Prostate gland (tissue), 2 donors: Measurements from ENCODE around the gene EFCAB14. TPM values are rescaled to one million over a fixed set of nuclear protein-coding genes. Genes with fewer than 3 reads are reported as not detected.

Source experiments
- DNase-seq: peaks from one replicate; pipeline ENCODE4 v3.0.0-alpha.2; 2019; ENCODE audit warnings: low spot score
- H3K27ac ChIP-seq, 2 donors: fragments of 200-600 bp; sonication (generic); 2 replicates each; pipeline ENCODE4 v1.5.1; 2017 to 2019
- H3K27me3 ChIP-seq: fragments of 200-600 bp; sonication (generic); replicated peaks from 2 replicates; pipeline ENCODE4 v1.5.1; 2019; ENCODE audit not compliant: insufficient read depth
- H3K36me3 ChIP-seq, 2 donors: fragments of 200-600 bp; sonication (generic); 1 replicate in 1 of 2; 2 replicates in 1 of 2; pipeline versions ENCODE4 v1.5.1 to v1.8.1; 2017 to 2019
- H3K4me1 ChIP-seq: fragments of 200-600 bp; sonication (generic); replicated peaks from 2 replicates; pipeline ENCODE4 v1.5.1; 2019
- H3K4me3 ChIP-seq, 2 donors: fragments of 200-600 bp; sonication (generic); 2 replicates each; pipeline ENCODE4 v1.5.1; 2017 to 2019
- H3K9me3 ChIP-seq: fragments of 200-600 bp; sonication (generic); 2 replicates; pipeline ENCODE4 v1.5.1; 2017
- POLR2A ChIP-seq: fragments of 450-650 bp; IDR thresholded peaks from one replicate; pipeline ENCODE4 v1.6.1; 2016; ENCODE audit warnings: antibody characterized with exemption, mild to moderate bottlenecking
- POLR2AphosphoS5 ChIP-seq: sonication (generic); formaldehyde crosslinking; IDR thresholded peaks from one replicate; pipeline ENCODE4 v1.6.1; 2017; ENCODE audit warnings: antibody characterized with exemption
- WGBS: methylation state at CpG from one replicate; pipeline ENCODE4 v1.1.5; 2018; 5-methylcytosine and 5-hydroxymethylcytosine counted together
- intact Hi-C: fragments of 100-400 bp; cut with DNase I; formaldehyde crosslinking; loops from one replicate; pipeline ENCODE4 v1.14.2; 2022
- total RNA-seq, 2 donors: library from RNA; depleted of rRNA; stranded (reverse); fragments of >200 nt; gene quantifications; one replicate each; pipeline ENCODE4 v1.1.0, GENCODE V29; 2016
- TF ChIP-seq, protein P1 (sequence below), 4 experiments: fragments of 200-600 bp in 2 of 4; fragments of 450-650 bp in 2 of 4; sonication (generic) in 2 of 4; IDR thresholded peaks; 1 replicate in 3 of 4; 2 replicates in 1 of 4; pipeline ENCODE4 v1.5.1; 2016 to 2019; ENCODE audit warnings: antibody characterized with exemption in 4 of 4, mild to moderate bottlenecking in 2 of 4, moderate library complexity in 2 of 4

Gene EFCAB14
- total RNA-seq, 2 donors from 2014 or later, result 99.9 to 116 TPM

DNA sequence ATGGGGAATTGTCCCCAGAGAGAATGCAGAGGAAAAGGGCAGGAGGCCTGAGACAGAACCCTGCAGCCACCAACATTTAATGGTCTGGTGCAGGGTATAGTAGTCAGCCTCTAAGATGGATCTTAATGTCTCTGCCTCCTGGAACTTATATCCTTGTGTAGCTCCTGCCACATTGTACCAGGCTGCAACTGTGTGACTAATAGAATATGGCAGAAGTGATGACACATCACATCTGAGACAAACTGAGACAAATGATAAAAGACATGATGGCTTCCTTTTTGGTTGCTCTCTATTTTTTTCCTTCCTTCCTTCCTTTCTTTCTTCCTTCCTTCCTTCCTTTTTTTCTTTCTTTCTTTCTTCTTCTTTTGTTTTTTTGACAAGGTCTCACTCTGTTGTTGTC is 42.8 kb upstream of the EFCAB14 start:
- no peak overlapping the region for H3K4me3 ChIP-seq
- no peak overlapping the region for H3K27ac ChIP-seq
- intact Hi-C loops, result no loop called here
- TF ChIP-seq POLR2AphosphoS5 (no peak), POLR2A (no peak)
- TF ChIP-seq, protein P1, sequence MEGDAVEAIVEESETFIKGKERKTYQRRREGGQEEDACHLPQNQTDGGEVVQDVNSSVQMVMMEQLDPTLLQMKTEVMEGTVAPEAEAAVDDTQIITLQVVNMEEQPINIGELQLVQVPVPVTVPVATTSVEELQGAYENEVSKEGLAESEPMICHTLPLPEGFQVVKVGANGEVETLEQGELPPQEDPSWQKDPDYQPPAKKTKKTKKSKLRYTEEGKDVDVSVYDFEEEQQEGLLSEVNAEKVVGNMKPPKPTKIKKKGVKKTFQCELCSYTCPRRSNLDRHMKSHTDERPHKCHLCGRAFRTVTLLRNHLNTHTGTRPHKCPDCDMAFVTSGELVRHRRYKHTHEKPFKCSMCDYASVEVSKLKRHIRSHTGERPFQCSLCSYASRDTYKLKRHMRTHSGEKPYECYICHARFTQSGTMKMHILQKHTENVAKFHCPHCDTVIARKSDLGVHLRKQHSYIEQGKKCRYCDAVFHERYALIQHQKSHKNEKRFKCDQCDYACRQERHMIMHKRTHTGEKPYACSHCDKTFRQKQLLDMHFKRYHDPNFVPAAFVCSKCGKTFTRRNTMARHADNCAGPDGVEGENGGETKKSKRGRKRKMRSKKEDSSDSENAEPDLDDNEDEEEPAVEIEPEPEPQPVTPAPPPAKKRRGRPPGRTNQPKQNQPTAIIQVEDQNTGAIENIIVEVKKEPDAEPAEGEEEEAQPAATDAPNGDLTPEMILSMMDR (IDR thresholded peaks at IDR 0.05), result no peak
- H3K9me3 ChIP-seq, result no peaks in the 10 kb centered on the region
- no peak for DNase-seq
- no peaks in the 10 kb centered on the region for H3K27me3 ChIP-seq
- H3K4me1 ChIP-seq, result peaks cover 7% of the 10 kb centered on the region
- H3K36me3 ChIP-seq, result no peaks in the 10 kb centered on the region

DNA sequence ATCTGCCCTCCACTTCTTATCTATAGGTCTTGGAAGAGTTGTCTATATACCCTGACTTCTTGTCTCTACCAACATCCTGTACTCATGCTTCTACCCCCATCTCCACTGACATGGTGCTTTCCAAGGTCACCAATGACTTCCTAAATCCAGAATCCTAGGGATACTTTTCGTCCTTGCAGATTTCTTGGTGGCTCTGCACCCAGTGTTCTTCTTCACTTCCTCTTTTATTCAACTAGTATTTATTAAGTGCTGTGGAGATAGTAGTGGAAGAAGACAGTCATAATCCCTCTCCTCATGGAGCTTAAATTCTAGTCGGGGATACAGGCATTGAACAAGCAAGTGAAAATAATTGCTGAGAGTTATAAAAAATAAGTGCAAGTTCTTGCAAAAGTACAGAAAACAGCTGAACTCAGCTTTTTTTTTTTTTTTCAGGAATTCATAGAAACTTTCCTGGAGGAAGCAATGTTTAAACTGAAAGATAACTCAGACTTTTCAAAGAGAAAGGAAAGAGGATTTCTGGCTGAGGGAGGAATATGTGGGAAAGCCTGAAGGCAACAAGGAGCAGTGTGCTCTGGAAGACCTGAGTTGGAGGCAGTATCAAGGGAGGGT is 41.7 kb upstream of the EFCAB14 start:
- Histone ChIP-seq H3K4me3 (no peak overlapping the region), H3K27me3 (no peaks in the 10 kb centered on the region), H3K27ac (no peak overlapping the region), H3K9me3 (no peaks in the 10 kb centered on the region), H3K4me1 (peaks cover 7% of the 10 kb centered on the region), H3K36me3 (no peaks in the 10 kb centered on the region)
- TF ChIP-seq POLR2AphosphoS5, result no peak
- TF ChIP-seq, protein P1 (IDR thresholded peaks at IDR 0.05), result no peak
- no peak for DNase-seq
- intact Hi-C loops, result no loop called here
- 75% methylated on average over 2 of the region's 2 CpGs for WGBS

DNA sequence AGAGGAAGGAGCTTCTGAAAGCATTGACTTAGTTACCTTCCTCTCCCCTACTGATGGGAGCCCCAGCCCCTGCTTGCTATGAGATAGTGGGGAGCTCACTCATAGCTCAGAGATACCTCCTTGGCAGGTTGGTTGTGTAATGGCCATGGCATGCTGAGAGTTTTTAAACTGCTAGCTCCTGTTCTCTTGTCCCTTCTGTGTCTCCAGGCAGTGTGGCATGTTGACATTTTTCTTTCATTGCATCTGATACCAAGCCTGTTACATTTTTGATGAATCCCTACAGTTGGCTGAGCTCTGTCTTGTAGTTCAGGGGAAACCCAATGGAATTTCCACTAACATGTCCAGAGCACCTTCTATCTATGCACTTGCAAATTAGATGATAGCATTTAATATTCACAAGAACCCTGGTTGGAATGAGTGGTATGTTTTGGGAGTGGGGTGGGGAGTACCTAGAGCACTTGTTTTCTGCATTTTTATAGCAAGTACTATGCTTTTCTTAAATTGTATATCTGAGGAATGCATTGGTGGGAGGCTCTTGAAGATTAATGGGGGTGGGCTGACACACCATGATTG is 39.1 kb upstream of the EFCAB14 start:
- no peak overlapping the region for H3K4me3 ChIP-seq
- no peak for DNase-seq
- intact Hi-C loops, result no loop called here
- H3K27me3 ChIP-seq, result no peaks in the 10 kb centered on the region
- peaks cover 7% of the 10 kb centered on the region for H3K4me1 ChIP-seq
- no peaks in the 10 kb centered on the region for H3K36me3 ChIP-seq
- TF ChIP-seq POLR2AphosphoS5 (no peak), POLR2A (no peak)
- TF ChIP-seq, protein P1 (IDR thresholded peaks at IDR 0.05), result no peak
- no peaks in the 10 kb centered on the region for H3K9me3 ChIP-seq
- H3K27ac ChIP-seq, result peak overlapping the region; percentile 61 to 67

DNA sequence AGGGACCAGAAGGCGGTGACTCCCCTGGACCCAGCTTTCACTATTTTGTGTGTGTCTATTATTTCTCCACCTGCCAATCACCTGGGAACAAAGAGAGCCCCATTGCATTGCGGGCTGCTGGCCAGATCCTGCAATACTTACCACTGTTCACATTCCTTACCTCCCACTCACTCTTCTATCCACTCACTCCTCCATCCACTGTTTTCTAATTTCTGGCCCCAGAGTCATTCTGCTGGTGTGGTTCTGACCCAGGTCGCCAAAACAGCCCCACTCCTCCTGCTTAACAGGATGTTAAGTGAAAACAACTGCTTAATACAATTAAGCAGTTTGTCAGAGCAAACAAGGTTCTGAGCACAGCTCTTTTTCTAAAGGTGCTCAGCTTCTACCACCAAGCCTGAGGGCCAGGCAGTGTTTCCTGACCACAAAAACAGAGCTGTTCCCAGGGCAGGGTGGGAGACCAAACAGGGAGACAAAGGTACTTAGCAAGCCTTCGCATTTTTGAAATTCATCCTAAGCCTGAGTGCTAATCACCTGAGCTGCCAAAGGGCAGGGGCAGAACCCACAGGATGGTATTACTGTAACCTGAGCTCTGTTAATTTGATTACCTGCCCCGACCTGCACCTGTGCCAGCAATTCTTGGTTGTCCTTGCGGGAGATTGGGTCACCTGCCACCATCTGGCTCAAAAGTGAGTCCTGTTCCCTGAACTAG is 38.5 kb upstream of the EFCAB14 start:
- peak overlapping the region; percentile 61 to 67 for H3K27ac ChIP-seq
- peak; percentile 42 for DNase-seq
- no peaks in the 10 kb centered on the region for H3K27me3 ChIP-seq
- no peaks in the 10 kb centered on the region for H3K36me3 ChIP-seq
- peaks cover 7% of the 10 kb centered on the region for H3K4me1 ChIP-seq
- intact Hi-C loops, result no loop called here
- WGBS, result 25% methylated on average over 6 of the region's 6 CpGs
- no peak overlapping the region for H3K4me3 ChIP-seq
- H3K9me3 ChIP-seq, result no peaks in the 10 kb centered on the region
- TF ChIP-seq POLR2AphosphoS5 (no peak), POLR2A (no peak)
- TF ChIP-seq, protein P1 (IDR thresholded peaks at IDR 0.05), result no peak

DNA sequence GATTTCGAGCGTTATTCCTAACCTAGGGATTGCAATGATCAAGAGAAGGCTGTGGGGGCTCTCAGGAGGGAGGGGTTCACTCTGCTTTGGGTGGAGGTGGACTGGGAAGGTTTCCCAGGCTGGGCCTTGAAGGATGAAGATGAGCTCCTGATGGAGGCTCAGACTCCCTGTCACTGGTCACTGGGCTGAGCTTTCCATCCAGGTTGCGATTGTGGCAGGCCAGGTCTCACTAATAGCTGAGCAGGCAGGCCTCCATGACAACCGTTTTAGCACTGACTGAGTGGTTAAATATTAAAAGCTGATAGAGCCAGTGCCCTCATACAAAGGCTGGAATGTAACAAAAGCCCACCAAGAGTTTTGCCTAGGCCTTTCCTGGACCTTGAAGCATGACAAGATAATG is 36.2 kb upstream of the EFCAB14 start:
- no peak for DNase-seq
- WGBS, result 76% methylated on average over 4 of the region's 4 CpGs

More for the DNA sequence above, 36.2 kb upstream of the EFCAB14 start:
- no peaks in the 10 kb centered on the region for H3K36me3 ChIP-seq
- TF ChIP-seq POLR2A (no peak), POLR2AphosphoS5 (no peak)
- TF ChIP-seq, protein P1 (IDR thresholded peaks at IDR 0.05), result no peak
- H3K9me3 ChIP-seq, result no peaks in the 10 kb centered on the region
- intact Hi-C loops, result no loop called here
- no peak overlapping the region for H3K4me3 ChIP-seq
- H3K27ac ChIP-seq, result peak overlapping the region; percentile 10 to 44
- peaks cover 7% of the 10 kb centered on the region for H3K4me1 ChIP-seq
- H3K27me3 ChIP-seq, result no peaks in the 10 kb centered on the region
